Effector memory CD4-positive, alpha-beta T cell (primary cell): ENCODE data around the gene CFTR.

Source experiments
- DNase-seq, 3 donors: peaks; one replicate each; pipeline ENCODE4 v3.0.0-alpha.2; 2020
- H3K27ac ChIP-seq: 2 replicates; pipeline ENCODE4 v1.7.0; 2013; ENCODE audit warnings: mild to moderate bottlenecking, low read length, moderate library complexity; ENCODE audit not compliant: insufficient read depth, poor library complexity, severe bottlenecking
- H3K27me3 ChIP-seq: replicated peaks from 2 replicates; pipeline ENCODE4 v1.7.0; 2013; ENCODE audit warnings: mild to moderate bottlenecking, low read length; ENCODE audit not compliant: insufficient read depth, control insufficient read depth, poor library complexity, severe bottlenecking
- H3K36me3 ChIP-seq: 2 replicates; pipeline ENCODE4 v1.7.0; 2013; ENCODE audit warnings: mild to moderate bottlenecking, low read length, moderate library complexity; ENCODE audit not compliant: control insufficient read depth, insufficient read depth
- H3K4me1 ChIP-seq: 2 replicates; pipeline ENCODE4 v1.7.0; 2013; ENCODE audit warnings: low read length, mild to moderate bottlenecking; ENCODE audit not compliant: control insufficient read depth, insufficient read depth, poor library complexity, severe bottlenecking
- H3K4me3 ChIP-seq: 2 replicates; pipeline ENCODE4 v1.7.0; 2013; ENCODE audit warnings: low read length, low read depth, mild to moderate bottlenecking; ENCODE audit not compliant: insufficient read depth, poor library complexity, severe bottlenecking
- H3K9me3 ChIP-seq: 2 replicates; pipeline ENCODE4 v1.7.0; 2013; ENCODE audit warnings: mild to moderate bottlenecking, low read length, moderate library complexity; ENCODE audit not compliant: control insufficient read depth

The CFTR gene

DNA sequence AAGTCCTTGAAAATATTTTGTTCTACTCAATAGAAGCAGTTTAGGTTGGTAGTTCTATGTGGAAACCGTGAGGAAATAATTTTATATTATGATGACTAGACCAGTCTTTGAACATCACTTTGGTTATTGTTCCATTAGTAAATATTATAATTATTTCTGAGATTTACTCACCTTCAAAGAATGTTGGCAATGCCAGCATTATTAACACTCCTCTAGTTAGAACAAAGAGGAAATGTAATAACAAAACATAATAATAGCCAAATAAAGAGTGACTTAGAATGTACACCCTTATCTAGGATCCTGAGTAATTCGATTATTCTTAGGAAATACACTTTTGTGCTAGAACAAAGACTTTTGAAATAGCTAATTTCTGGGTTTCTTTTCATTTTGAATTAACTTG is 121.1 kb downstream of the CFTR start:
- DNase-seq: no peak
- H3K27ac ChIP-seq: no peak overlapping the region

DNA sequence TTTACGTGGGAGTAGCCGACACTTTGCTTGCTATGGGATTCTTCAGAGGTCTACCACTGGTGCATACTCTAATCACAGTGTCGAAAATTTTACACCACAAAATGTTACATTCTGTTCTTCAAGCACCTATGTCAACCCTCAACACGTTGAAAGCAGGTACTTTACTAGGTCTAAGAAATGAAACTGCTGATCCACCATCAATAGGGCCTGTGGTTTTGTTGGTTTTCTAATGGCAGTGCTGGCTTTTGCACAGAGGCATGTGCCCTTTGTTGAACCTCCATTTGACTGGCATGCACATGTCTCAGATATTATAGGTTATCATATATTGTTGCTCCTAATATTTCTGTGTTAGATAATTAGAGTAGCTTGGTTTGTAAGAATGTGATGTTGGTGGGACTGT is 123.8 kb downstream of the CFTR start:
- no peak for DNase-seq
- H3K4me1 ChIP-seq: no peaks in the 10 kb centered on the region
- no peaks in the 10 kb centered on the region for H3K27me3 ChIP-seq
- no peak overlapping the region for H3K27ac ChIP-seq
- no peak overlapping the region for H3K4me3 ChIP-seq
- no peaks in the 10 kb centered on the region for H3K36me3 ChIP-seq
- no peaks in the 10 kb centered on the region for H3K9me3 ChIP-seq

More for the DNA sequence above, 121.1 kb downstream of the CFTR start:
- Histone ChIP-seq H3K9me3 (no peaks in the 10 kb centered on the region), H3K27me3 (no peaks in the 10 kb centered on the region), H3K36me3 (no peaks in the 10 kb centered on the region), H3K4me1 (no peaks in the 10 kb centered on the region), H3K4me3 (no peak overlapping the region)

DNA sequence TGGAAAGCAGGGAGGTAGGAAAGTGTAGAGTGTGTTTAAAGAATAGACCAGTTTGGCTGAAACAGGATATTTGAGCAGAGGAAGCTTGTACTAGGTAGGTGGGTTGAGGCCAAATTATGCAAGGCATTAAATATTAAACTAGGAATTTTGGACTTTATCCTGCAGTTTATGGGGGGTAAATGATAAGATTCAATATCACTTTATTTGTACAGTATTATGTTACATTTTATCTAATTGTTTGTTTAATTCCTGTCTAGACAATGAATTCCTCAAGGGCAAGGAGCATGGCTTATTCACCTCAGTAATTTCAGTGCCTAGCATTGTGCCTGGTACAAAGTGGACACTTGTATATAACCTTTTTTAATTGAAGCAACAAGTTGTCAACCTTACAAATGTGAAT is 125.9 kb downstream of the CFTR start:
- DNase-seq: no peak
- Histone ChIP-seq H3K4me1 (no peaks in the 10 kb centered on the region), H3K9me3 (no peaks in the 10 kb centered on the region), H3K27me3 (no peaks in the 10 kb centered on the region), H3K27ac (no peak overlapping the region), H3K4me3 (no peak overlapping the region), H3K36me3 (no peaks in the 10 kb centered on the region)

DNA sequence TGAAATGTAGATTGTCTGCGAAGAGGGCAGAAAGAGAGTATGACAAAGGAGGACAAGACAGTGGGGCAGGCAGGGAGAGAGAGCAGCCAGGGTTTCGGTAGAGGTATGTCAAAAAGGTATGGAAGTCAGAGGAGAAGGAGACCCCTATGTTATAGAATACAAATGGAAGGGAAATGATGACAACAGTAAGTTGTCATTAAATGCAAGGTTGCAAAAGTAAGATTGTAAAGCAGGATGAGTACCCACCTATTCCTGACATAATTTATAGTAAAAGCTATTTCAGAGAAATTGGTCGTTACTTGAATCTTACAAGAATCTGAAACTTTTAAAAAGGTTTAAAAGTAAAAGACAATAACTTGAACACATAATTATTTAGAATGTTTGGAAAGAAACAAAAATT is 126.3 kb downstream of the CFTR start:
- Histone ChIP-seq H3K27ac (no peak overlapping the region), H3K4me1 (no peaks in the 10 kb centered on the region), H3K27me3 (no peaks in the 10 kb centered on the region), H3K36me3 (no peaks in the 10 kb centered on the region), H3K4me3 (no peak overlapping the region), H3K9me3 (no peaks in the 10 kb centered on the region)
- DNase-seq: no peak

DNA sequence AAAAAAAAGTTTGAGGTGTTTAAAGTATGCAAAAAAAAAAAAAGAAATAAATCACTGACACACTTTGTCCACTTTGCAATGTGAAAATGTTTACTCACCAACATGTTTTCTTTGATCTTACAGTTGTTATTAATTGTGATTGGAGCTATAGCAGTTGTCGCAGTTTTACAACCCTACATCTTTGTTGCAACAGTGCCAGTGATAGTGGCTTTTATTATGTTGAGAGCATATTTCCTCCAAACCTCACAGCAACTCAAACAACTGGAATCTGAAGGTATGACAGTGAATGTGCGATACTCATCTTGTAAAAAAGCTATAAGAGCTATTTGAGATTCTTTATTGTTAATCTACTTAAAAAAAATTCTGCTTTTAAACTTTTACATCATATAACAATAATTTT is 130.6 kb downstream of the CFTR start:
- Histone ChIP-seq H3K27me3 (no peaks in the 10 kb centered on the region), H3K9me3 (no peaks in the 10 kb centered on the region), H3K4me3 (no peak overlapping the region), H3K36me3 (no peaks in the 10 kb centered on the region), H3K4me1 (no peaks in the 10 kb centered on the region), H3K27ac (no peak overlapping the region)
- no peak for DNase-seq

DNA sequence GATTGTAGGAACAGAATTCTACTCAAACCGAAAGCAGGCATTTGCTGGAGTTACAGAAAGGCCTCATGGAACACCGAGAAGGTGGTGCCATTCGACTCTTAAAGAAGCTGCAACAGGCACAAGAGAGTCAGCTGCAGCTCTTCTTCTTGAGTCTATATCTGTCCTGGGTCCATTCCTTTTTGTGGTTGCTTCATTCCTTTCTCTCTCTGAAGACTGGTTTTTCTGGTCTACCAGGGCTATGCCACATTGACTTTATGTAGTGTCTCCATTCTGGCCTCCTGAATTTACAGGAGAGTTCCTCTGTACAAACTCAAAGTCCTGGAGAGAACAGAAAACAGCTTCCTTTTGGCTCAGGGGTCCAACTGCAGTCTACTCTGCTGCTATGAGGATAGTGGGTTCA is 132.8 kb downstream of the CFTR start:
- Histone ChIP-seq H3K9me3 (no peaks in the 10 kb centered on the region), H3K4me3 (no peak overlapping the region), H3K36me3 (no peaks in the 10 kb centered on the region), H3K27ac (no peak overlapping the region), H3K4me1 (peaks cover 2% of the 10 kb centered on the region), H3K27me3 (no peaks in the 10 kb centered on the region)
- DNase-seq: no peak

DNA sequence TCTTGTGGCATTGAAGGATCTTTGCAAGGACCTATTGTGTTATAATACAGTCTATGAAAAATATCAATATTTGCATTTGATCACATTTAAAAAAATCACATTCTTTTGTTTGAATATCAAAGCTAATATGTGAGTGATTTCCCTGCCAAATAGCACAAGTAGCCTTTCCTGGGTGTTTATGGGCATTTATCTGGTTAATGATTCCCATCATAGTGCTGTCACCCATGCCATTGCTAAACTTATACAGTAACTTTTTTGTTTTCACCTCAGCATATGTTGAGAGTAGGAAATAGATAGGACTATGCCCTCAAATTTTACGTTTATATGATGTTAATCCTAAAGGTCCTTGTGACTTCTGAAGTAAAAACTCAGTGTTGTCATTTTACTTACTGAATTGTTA is 136.9 kb downstream of the CFTR start:
- Histone ChIP-seq H3K27me3 (no peaks in the 10 kb centered on the region), H3K4me3 (no peak overlapping the region), H3K4me1 (peaks cover 2% of the 10 kb centered on the region), H3K27ac (no peak overlapping the region), H3K36me3 (no peaks in the 10 kb centered on the region), H3K9me3 (no peaks in the 10 kb centered on the region)
- DNase-seq: no peak

DNA sequence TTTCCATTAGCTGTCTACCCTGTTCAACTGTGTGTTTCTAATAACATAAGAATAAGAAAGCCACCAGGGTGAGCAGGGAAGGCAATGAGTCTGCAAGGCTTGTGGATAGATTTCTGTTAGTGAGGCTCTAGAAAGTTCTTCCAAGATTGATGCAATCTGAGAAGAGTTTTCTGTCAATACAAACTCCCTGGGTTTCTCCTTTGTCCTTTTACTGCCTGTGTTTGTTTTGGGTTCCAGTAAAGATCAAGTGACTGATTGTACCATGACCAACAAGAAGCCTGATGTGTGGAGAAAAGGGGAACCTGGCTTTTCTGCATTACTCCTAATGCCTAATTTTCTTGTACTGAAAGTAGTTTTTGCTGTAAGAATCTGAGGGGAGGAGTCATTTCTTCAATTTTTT is 139.9 kb downstream of the CFTR start:
- no peaks in the 10 kb centered on the region for H3K27me3 ChIP-seq
- no peaks in the 10 kb centered on the region for H3K9me3 ChIP-seq
- H3K4me3 ChIP-seq: no peak overlapping the region
- no peak for DNase-seq
- peaks cover 2% of the 10 kb centered on the region for H3K4me1 ChIP-seq
- H3K36me3 ChIP-seq: no peaks in the 10 kb centered on the region
- H3K27ac ChIP-seq: no peak overlapping the region

DNA sequence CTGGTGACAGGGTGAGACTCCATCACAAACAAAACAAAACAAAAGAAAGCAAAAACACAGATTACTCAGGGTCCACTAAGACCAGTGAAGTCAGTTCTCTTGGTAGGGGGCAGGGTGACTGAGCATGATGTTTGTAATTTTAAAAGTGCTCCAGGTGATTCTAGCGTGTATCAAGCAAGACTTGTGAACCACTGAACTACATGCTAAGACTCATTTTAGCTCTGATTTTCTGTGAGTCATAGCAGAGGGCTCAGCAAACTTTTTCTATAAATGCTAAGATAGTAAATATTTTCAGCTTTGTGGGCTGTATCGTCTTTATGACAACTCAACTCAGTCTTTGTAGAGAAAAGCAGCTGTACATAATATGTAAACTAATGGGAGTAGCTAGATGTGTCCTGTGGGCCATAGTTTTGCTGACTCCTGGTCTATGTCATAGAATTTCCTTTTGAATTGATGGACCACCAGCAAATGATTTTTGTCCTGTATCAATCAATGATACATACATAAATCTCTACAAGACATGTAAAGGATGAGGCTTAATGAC is 141.3 kb downstream of the CFTR start:
- Histone ChIP-seq H3K4me3 (no peak overlapping the region), H3K9me3 (no peaks in the 10 kb centered on the region), H3K4me1 (peaks cover 2% of the 10 kb centered on the region), H3K27ac (no peak overlapping the region), H3K36me3 (no peaks in the 10 kb centered on the region), H3K27me3 (no peaks in the 10 kb centered on the region)
- no peak for DNase-seq

DNA sequence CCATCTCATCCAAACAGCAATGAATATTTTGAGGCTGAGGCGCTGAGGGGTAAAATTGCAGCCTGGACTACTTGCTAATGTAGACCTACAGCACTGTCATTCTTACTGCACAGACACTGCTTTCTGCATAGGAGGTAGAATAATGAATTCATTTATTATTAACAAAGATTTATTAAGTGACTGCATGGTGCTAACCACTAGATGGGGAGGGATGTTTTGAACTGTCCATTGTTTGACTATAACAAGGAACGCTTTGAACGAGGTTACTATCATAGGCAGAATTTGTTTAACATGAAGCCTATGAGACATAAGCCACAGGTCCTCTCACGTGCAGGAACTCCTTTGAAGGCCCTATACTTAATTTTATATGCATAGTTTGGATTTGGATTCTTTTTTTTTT is 143.8 kb downstream of the CFTR start:
- Histone ChIP-seq H3K4me3 (no peak overlapping the region), H3K4me1 (no peaks in the 10 kb centered on the region), H3K27me3 (no peaks in the 10 kb centered on the region), H3K9me3 (no peaks in the 10 kb centered on the region), H3K27ac (no peak overlapping the region), H3K36me3 (no peaks in the 10 kb centered on the region)
- DNase-seq: no peak

DNA sequence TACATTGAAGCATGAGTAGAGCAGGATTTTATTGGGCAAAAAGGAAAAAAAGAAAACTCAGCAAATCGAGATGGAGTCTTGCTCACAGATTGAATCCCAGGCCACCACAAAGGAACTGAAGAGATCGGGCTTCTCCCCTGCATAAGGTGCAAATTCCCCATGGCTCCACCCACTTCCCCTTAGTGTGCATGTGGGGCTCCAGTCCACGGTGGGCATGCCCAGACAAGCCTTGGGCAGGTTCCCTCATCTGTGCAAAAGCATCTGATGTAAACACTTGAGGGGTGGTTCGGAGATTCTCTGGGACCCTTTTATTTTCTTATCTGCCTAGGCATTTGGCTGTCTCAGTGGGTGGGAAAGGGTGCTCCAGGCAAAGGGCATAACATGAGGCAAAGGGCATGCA is 150.7 kb downstream of the CFTR start:
- Histone ChIP-seq H3K36me3 (no peaks in the 10 kb centered on the region), H3K27ac (no peak overlapping the region), H3K4me3 (no peak overlapping the region), H3K27me3 (no peaks in the 10 kb centered on the region), H3K9me3 (no peaks in the 10 kb centered on the region), H3K4me1 (no peaks in the 10 kb centered on the region)
- no peak for DNase-seq
